GM18907 (cell line): ENCODE results near the gene AMBP.

ENCODE experiments used
- ATAC-seq: cut with Tn5 transposase; IDR thresholded peaks from one replicate; pipeline ENCODE4 v1.9.1; 2021; ENCODE audit warnings: mild to moderate bottlenecking, moderate library complexity; ENCODE audit not compliant: unreplicated experiment

AMBP gene

GRCh38 chr9:114014044-114014443 lies 64.1 kb downstream of the AMBP start:
- no peak for ATAC-seq

DNA sequence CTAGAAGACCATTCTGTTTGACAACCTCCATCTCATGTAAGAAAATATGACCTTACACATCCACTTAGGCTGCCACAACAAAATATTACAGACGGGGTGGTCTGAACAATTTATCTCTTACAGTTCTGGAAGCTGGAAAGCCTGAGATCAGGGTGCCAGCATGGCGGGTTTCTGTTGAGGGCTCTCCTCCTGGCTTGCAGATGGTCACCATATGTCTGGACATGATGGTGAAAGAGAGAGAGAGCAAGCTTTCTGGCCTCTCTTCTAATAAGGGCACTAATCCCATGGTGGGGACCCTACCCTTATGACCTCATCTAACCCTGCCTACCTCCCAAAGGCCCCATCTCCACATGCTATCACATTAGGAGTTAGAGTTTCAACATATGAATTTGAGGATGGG lies 66.0 kb downstream of the AMBP start:
- ATAC-seq: no peak

DNA sequence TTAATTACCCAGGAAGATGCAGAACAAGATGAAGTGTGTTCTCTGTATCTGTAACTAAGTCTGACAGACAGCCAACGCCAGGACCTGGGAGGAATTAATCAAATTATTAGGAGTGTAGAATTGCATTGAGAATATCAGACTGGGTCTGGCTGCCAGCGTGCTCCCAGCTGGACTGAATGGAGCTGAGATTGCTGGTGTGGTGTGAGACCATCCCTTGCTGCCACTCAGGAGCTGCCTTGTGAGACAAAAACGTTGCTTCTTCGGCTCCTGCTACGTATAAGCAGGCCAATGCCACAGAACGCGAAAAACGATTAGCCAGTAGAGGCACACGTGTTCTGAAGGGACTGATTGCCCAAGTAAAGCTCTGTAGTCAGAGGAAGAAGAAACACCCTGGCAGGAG lies 66.8 kb downstream of the AMBP start:
- ATAC-seq: no peak
